ENCODE data around the gene FAM83B.
"Not testable (repeated sequence)": the region's sequence is repeated elsewhere in the genome, so short reads cannot be mapped to it uniquely, and the experiment has no call there.

DNA sequence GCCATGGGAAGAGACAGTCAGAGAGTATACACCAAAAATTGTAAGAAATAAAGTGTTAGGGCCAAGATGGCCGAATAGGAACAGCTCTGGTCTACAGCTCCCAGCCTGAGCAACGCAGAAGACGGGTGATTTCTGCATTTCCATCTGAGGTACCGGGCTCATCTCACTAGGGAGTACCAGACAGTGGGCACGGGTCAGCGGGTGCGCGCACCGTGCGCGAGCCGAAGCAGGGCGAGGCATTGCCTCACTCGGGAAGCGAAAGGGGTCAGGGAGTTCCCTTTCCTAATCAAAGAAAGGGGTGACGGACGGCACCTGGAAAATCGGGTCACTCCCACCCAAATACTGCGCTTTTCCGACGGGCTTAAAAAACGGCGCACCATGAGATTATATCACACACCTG, 114.8 kb downstream of the FAM83B start:
- TF ChIP-seq, protein P1, sequence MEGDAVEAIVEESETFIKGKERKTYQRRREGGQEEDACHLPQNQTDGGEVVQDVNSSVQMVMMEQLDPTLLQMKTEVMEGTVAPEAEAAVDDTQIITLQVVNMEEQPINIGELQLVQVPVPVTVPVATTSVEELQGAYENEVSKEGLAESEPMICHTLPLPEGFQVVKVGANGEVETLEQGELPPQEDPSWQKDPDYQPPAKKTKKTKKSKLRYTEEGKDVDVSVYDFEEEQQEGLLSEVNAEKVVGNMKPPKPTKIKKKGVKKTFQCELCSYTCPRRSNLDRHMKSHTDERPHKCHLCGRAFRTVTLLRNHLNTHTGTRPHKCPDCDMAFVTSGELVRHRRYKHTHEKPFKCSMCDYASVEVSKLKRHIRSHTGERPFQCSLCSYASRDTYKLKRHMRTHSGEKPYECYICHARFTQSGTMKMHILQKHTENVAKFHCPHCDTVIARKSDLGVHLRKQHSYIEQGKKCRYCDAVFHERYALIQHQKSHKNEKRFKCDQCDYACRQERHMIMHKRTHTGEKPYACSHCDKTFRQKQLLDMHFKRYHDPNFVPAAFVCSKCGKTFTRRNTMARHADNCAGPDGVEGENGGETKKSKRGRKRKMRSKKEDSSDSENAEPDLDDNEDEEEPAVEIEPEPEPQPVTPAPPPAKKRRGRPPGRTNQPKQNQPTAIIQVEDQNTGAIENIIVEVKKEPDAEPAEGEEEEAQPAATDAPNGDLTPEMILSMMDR (IDR thresholded peaks at IDR 0.05; ENCODE audit: low read depth, low read length) = not testable (repeated sequence)
- not testable (repeated sequence) for TF ChIP-seq MYC (IDR thresholded peaks at IDR 0.05; ENCODE audit: low read depth, low read length)

Measured in NB4 (cell line).